Heart left ventricle (tissue), 16 donors: ENCODE results near the gene SH2D2A. TPM values are rescaled to one million over a fixed set of nuclear protein-coding genes. Genes with fewer than 3 reads are reported as not detected.

Source experiments
- ATAC-seq, 4 donors: fragments of 200-7000 bp; cut with Tn5 transposase; one replicate each; pipeline ENCODE4 v1.9.1; 2020 to 2022; ENCODE audit warnings: moderate library complexity in 4 of 4, mild to moderate bottlenecking in 3 of 4, moderate number of reproducible peaks in 1 of 4
- DNase-seq, 5 donors: peaks; one replicate each; pipeline ENCODE4 v3.0.0-alpha.2; 2020
- H3K27ac ChIP-seq, 12 donors: fragments of 200-600 bp; sonication (generic) in 4 of 12; one replicate each; pipeline versions ENCODE4 v1.5.0 to v1.8.0; 2016 to 2022; ENCODE audit warnings: mild to moderate bottlenecking in 2 of 12
- H3K27me3 ChIP-seq, 9 donors: fragments of 200-600 bp; sonication (generic) in 2 of 9; one replicate each; pipeline versions ENCODE4 v1.5.1 to v1.8.0; 2016 to 2022; ENCODE audit warnings: mild to moderate bottlenecking in 3 of 9
- H3K36me3 ChIP-seq, 9 donors: fragments of 200-600 bp; sonication (generic) in 2 of 9; one replicate each; pipeline versions ENCODE4 v1.5.0 to v1.8.0; 2018 to 2022; ENCODE audit warnings: mild to moderate bottlenecking in 2 of 9
- H3K4me1 ChIP-seq, 12 donors: fragments of 200-600 bp; sonication (generic) in 4 of 12; one replicate each; pipeline versions ENCODE4 v1.5.0 to v1.8.0; 2016 to 2022; ENCODE audit warnings: mild to moderate bottlenecking in 3 of 12
- H3K4me3 ChIP-seq, 12 donors: fragments of 200-600 bp; sonication (generic) in 4 of 12; one replicate each; pipeline versions ENCODE4 v1.5.0 to v1.8.0; 2017 to 2022; ENCODE audit warnings: mild to moderate bottlenecking in 9 of 12, moderate library complexity in 4 of 12
- H3K9me3 ChIP-seq, 12 donors: fragments of 200-600 bp; sonication (generic) in 4 of 12; one replicate each; pipeline versions ENCODE4 v1.5.0 to v1.8.0; 2016 to 2022; ENCODE audit warnings: mild to moderate bottlenecking in 1 of 12
- POLR2A ChIP-seq, 2 donors: fragments of 450-650 bp; IDR thresholded peaks; one replicate each; pipeline ENCODE4 v1.6.1; 2017; ENCODE audit warnings: antibody characterized with exemption in 2 of 2, mild to moderate bottlenecking in 2 of 2, moderate library complexity in 2 of 2
- WGBS, 4 donors: extraction: QIAGEN DNeasy Blood & Tissue Kit in 2 of 4; methylation state at CpG; one replicate each; pipeline versions ENCODE4 v1.1.5 to v1.1.7; 2013 to 2018; 5-methylcytosine and 5-hydroxymethylcytosine counted together
- intact Hi-C, 10 donors: fragments of 100-400 bp; cut with DNase I; formaldehyde crosslinking; loops; one replicate each; pipeline versions ENCODE4 v1.11.1 to v1.14.2; 2022
- long read RNA-seq, 3 donors: library from polyadenylated mRNA; unstranded; transcript quantifications; one replicate each; pipeline ENCODE4 v2.0.0, GENCODE V29; 2020 to 2021
- polyA plus RNA-seq, 2 donors: library from polyadenylated mRNA; stranded (reverse); fragments of 200-250 nt; gene quantifications; one replicate each; pipeline ENCODE4 v1.2.3, GENCODE V29; 2013
- total RNA-seq, 9 donors: library from RNA; depleted of rRNA in 2 of 9; stranded (reverse); fragments of >200 nt in 2 of 9; fragmentation: NEBNext Ultra II Directional in 3 of 9; extraction: Animal tissue kit (Norgen Biotek cat#: 25700) in 3 of 9; gene quantifications; one replicate each; pipeline versions ENCODE4 v1.1.0 to v1.2.4, GENCODE V29; 2016 to 2023
- TF ChIP-seq, protein P1 (sequence below), 12 donors: fragments of 200-600 bp; sonication (generic) in 4 of 12; IDR thresholded peaks; one replicate each; pipeline versions ENCODE4 v1.5.0 to v1.8.0; 2018 to 2022; ENCODE audit warnings: antibody characterized with exemption in 12 of 12, mild to moderate bottlenecking in 5 of 12
- donor health status: ischemic (EF 13 %, LVEDD 7.1; RV severe dilation, severe dysfunction).
- donor health status: healthy with polysubstance abuse.
- donor health status: DM: no; HTN: yes; CAD: no.
- donor health status: DM: no; HTN: no; CAD: no.
- donor health status: ischemic (EF 25% LVEDD 6.9; RV normal size, moderate dysfunction).
- donor health status: ischemic (EF 25% LVEDD 5.7; RV mildly dilated, moderate dysfunction).
- donor health status: healthy.
- donor health status: DM: yes; HTN: yes; CAD: no.
- donor health status: ischemic (EF 35%, LVEDD 5.7; RV mildly dilated, moderate dysfunction).
- donor health status: nonischemic (EF 11% LVEDD 7.7; RV severe dilation, severe dysfunction).
- donor health status: DM: yes; HTN: yes; CAD: no.
- donor health status: PGD.
- donor health status: ischemic (EF 29% LVEDD 5.4; RV normal size, mild dysfunction).
- donor health status: nonischemic (EF 23%, LVEDD 6.1; RV moderate dilation, normal function).

SH2D2A gene
- total RNA-seq (1 to 10 TPM in 6 of 9 donors, under 1 TPM in 3; 0.52 to 8.2 (median 1.9) TPM), polyA plus RNA-seq (1 to 10 TPM in 1 of 2 donors, under 1 TPM in 1; 0.95 to 1.1 TPM)
- long read RNA-seq, donor 1, result 0 reads
- long read RNA-seq, donor 2, partial matches to known transcripts, result 0 of 2 reads
- long read RNA-seq, donor 2, other reads (novel, unspliced or antisense), result 1 of 2 reads
- long read RNA-seq, donor 3, result 0 reads

GRCh38 chr1:156816561-156817328, at the start of gene SH2D2A:
Gene SH2D2A, minus strand, starts transcription at chr1:156816848. Its CDS starts 140 bp downstream, at chr1:156816708.
- intact Hi-C loops, result no loop called here
- Histone ChIP-seq H3K4me3 (peak within 1 kb of the TSS in 11 of 12 donors; percentile 3 to 55 (median 48)), H3K36me3 (peaks cover 0 to 9% (median 0%) of the 10 kb centered on the region in 9 donors), H3K9me3 (no peaks in the 10 kb centered on the region), H3K27me3 (peaks cover 0 to 8% (median 0%) of the 10 kb centered on the region in 9 donors), H3K27ac (peak within 1 kb of the TSS; percentile 39 to 90 (median 78)), H3K4me1 (peaks cover 5 to 37% (median 18%) of the 10 kb centered on the region in 12 donors)
- peak; percentile 20 to 67 (median 34) for ATAC-seq
- 30 to 40% (median 34%) methylated on average over 10 of the region's 10 CpGs for WGBS, 4 donors
- DNase-seq, result peak; percentile 60 to 73 (median 71)
- no peak for TF ChIP-seq POLR2A (IDR thresholded peaks at IDR 0.05)

GRCh38 chr1:156865865-156866248, 49.2 kb upstream of the SH2D2A start:
- H3K27ac ChIP-seq, result no peak overlapping the region
- H3K27me3 ChIP-seq, result peaks cover 6 to 55% (median 17%) of the 10 kb centered on the region in 9 donors
- TF ChIP-seq, protein P1, sequence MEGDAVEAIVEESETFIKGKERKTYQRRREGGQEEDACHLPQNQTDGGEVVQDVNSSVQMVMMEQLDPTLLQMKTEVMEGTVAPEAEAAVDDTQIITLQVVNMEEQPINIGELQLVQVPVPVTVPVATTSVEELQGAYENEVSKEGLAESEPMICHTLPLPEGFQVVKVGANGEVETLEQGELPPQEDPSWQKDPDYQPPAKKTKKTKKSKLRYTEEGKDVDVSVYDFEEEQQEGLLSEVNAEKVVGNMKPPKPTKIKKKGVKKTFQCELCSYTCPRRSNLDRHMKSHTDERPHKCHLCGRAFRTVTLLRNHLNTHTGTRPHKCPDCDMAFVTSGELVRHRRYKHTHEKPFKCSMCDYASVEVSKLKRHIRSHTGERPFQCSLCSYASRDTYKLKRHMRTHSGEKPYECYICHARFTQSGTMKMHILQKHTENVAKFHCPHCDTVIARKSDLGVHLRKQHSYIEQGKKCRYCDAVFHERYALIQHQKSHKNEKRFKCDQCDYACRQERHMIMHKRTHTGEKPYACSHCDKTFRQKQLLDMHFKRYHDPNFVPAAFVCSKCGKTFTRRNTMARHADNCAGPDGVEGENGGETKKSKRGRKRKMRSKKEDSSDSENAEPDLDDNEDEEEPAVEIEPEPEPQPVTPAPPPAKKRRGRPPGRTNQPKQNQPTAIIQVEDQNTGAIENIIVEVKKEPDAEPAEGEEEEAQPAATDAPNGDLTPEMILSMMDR (IDR thresholded peaks at IDR 0.05), result no peak
- no peak for TF ChIP-seq POLR2A (IDR thresholded peaks at IDR 0.05)
- intact Hi-C loops, result loop anchor here in 4 of 10 donors (10.0 kb wide), 2 partner anchors 141 to 171 kb away; partner anchors contain the start of genes ISG20L2 (in 3 of the 4) and METTL25B (in 3 of the 4)
- no peak overlapping the region for H3K4me3 ChIP-seq
- no peak for ATAC-seq
- H3K9me3 ChIP-seq, result no peaks in the 10 kb centered on the region
- WGBS, 4 donors, result 80 to 89% (median 85%) methylated on average over 4 of the region's 4 CpGs
- peaks cover 0 to 5% (median 3%) of the 10 kb centered on the region in 12 donors for H3K4me1 ChIP-seq
- no peaks in the 10 kb centered on the region for H3K36me3 ChIP-seq
- no peak for DNase-seq

DNA sequence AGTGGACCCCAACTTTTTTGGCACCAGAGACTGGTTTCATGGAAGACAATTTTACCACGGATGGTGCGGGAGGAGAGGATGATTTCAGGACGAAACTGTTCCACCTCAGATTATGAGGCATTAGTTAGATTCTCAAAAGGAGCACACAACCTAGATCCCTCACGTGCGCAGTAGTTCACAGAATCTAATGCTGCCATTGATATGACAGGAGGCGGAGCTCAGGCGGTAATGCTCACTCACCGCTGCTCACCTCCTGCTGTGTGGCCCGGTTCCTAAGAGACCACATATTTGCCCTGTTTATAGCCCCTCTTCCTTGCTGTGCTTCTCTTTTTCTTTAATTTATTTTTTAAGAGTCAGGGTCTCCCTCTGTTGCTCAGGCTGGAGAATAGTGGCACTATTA, 48.6 kb upstream of the SH2D2A start:
- ATAC-seq (no peak), DNase-seq (no peak)
- 87 to 91% (median 88%) methylated on average over 9 of the region's 9 CpGs for WGBS, 4 donors
- no peaks in the 10 kb centered on the region for H3K36me3 ChIP-seq
- peaks cover 6 to 61% (median 23%) of the 10 kb centered on the region in 9 donors for H3K27me3 ChIP-seq
- no peak for TF ChIP-seq POLR2A (IDR thresholded peaks at IDR 0.05)
- TF ChIP-seq, protein P1 (IDR thresholded peaks at IDR 0.05), result no peak
- no peak overlapping the region for H3K27ac ChIP-seq
- H3K4me3 ChIP-seq, result no peak overlapping the region
- intact Hi-C loops, result loop anchor here in 4 of 10 donors (10.0 kb wide), 2 partner anchors 140 to 170 kb away; partner anchors contain the start of genes ISG20L2 (in 3 of the 4) and METTL25B (in 3 of the 4)
- no peaks in the 10 kb centered on the region for H3K9me3 ChIP-seq
- peaks cover 1 to 11% (median 9%) of the 10 kb centered on the region in 12 donors for H3K4me1 ChIP-seq

GRCh38 chr1:156864796-156865195, 48.1 kb upstream of the SH2D2A start:
- TF ChIP-seq, protein P1 (IDR thresholded peaks at IDR 0.05), result no peak
- TF ChIP-seq POLR2A (IDR thresholded peaks at IDR 0.05), result no peak
- 72 to 93% (median 87%) methylated on average over 3 to 4 of the region's 4 CpGs for WGBS, 4 donors
- DNase-seq (no peak), ATAC-seq (no peak)
- Histone ChIP-seq H3K27ac (no peak overlapping the region), H3K27me3 (peaks cover 6 to 63% (median 26%) of the 10 kb centered on the region in 9 donors), H3K9me3 (no peaks in the 10 kb centered on the region), H3K4me3 (no peak overlapping the region), H3K36me3 (no peaks in the 10 kb centered on the region), H3K4me1 (peaks cover 4 to 16% (median 13%) of the 10 kb centered on the region in 12 donors)
- intact Hi-C loops, result loop anchor here in 5 of 10 donors (5.0 to 10.0 kb wide), 3 partner anchors 62 to 170 kb away; partner anchors contain the start of genes ISG20L2 (in 3 of the 5) and METTL25B (in 3 of the 5)
